Upper lobe of right lung (tissue), 1 donor: ENCODE data around the gene CRTC1. TPM values are rescaled to one million over a fixed set of nuclear protein-coding genes. Genes with fewer than 3 reads are reported as not detected.

Source experiments
- ATAC-seq: fragments of 200-7000 bp; cut with Tn5 transposase; one replicate; pipeline ENCODE4 v1.9.1; 2020; ENCODE audit warnings: mild to moderate bottlenecking, moderate library complexity
- DNase-seq: peaks from one replicate; pipeline ENCODE4 v3.0.0-alpha.2; 2020
- H3K27ac ChIP-seq: fragments of 200-600 bp; one replicate; pipeline ENCODE4 v1.8.0; 2022
- H3K27me3 ChIP-seq: fragments of 200-600 bp; one replicate; pipeline ENCODE4 v1.8.0; 2022; ENCODE audit warnings: mild to moderate bottlenecking
- H3K36me3 ChIP-seq: fragments of 200-600 bp; one replicate; pipeline ENCODE4 v1.8.0; 2022
- H3K4me1 ChIP-seq: fragments of 200-600 bp; one replicate; pipeline ENCODE4 v1.8.0; 2022
- H3K4me3 ChIP-seq: fragments of 200-600 bp; one replicate; pipeline ENCODE4 v1.8.0; 2022; ENCODE audit warnings: mild to moderate bottlenecking
- H3K9me3 ChIP-seq: fragments of 200-600 bp; one replicate; pipeline ENCODE4 v1.8.0; 2022
- intact Hi-C: fragments of 100-400 bp; cut with DNase I; formaldehyde crosslinking; loops from one replicate; pipeline ENCODE4 v1.11.0; 2022
- total RNA-seq: library from RNA; stranded (reverse); fragmentation: NEBNext Ultra II Directional; extraction: Animal tissue kit (Norgen Biotek cat#: 25700); gene quantifications from one replicate; pipeline ENCODE4 v1.2.1, GENCODE V29; 2021
- TF ChIP-seq, protein P1 (sequence below): fragments of 200-600 bp; IDR thresholded peaks from one replicate; pipeline ENCODE4 v1.8.0; 2022; ENCODE audit warnings: antibody characterized with exemption
- donor health status: DM: no; HTN: yes; CAD: no; lungs with severe emphysema.

CRTC1 gene
- total RNA-seq, 1 donor from 2014 or later, result 13.8 TPM

DNA sequence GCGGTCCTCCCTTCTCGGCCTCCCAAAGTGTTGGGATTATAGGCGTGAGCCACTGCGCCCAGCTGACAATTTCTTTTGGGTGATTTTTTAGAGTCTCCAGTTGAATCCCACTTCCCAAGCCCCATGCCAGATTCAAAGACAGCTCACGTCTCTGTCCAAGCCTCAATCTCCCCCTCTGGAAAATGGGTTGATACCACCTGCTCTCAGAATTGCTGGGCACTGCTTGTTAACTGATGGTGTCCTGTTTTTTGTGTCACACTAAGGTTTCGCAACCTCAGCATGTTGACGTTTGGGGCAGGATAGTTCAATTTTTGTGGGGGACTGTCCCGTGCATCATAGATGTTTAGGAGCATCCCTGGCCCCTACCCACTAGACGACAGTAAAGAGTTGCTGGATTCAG is 134.1 kb downstream of the CRTC1 start:
- ATAC-seq, result no peak
- no peaks in the 10 kb centered on the region for H3K9me3 ChIP-seq
- no peak for DNase-seq
- H3K4me3 ChIP-seq, result no peak overlapping the region
- H3K4me1 ChIP-seq, result no peaks in the 10 kb centered on the region
- no peaks in the 10 kb centered on the region for H3K36me3 ChIP-seq
- TF ChIP-seq, protein P1, sequence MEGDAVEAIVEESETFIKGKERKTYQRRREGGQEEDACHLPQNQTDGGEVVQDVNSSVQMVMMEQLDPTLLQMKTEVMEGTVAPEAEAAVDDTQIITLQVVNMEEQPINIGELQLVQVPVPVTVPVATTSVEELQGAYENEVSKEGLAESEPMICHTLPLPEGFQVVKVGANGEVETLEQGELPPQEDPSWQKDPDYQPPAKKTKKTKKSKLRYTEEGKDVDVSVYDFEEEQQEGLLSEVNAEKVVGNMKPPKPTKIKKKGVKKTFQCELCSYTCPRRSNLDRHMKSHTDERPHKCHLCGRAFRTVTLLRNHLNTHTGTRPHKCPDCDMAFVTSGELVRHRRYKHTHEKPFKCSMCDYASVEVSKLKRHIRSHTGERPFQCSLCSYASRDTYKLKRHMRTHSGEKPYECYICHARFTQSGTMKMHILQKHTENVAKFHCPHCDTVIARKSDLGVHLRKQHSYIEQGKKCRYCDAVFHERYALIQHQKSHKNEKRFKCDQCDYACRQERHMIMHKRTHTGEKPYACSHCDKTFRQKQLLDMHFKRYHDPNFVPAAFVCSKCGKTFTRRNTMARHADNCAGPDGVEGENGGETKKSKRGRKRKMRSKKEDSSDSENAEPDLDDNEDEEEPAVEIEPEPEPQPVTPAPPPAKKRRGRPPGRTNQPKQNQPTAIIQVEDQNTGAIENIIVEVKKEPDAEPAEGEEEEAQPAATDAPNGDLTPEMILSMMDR, result no peak
- H3K27ac ChIP-seq, result no peak overlapping the region
- intact Hi-C loops, result no loop called here
- no peaks in the 10 kb centered on the region for H3K27me3 ChIP-seq

DNA sequence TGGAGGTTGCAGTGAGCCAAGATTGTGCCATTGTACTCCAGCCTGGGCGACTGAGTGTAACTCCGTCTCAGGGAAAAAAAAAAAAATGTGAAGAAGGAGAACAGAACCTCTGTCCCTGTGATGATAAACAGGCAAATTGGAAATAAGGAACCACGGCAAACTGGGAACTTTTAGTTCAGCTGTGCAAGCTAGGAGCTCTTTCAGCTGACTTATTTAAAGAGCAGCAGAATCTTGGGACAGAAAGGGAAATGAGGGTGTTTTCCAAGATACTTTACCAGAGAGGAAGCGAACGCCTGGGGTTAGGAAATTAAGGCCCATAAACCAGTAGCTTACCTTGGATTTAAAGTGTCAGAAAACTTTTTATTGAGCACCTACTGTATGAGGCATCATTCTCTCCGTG is 145.3 kb downstream of the CRTC1 start:
- H3K27me3 ChIP-seq, result no peaks in the 10 kb centered on the region
- no peak for ATAC-seq
- H3K4me3 ChIP-seq, result no peak overlapping the region
- TF ChIP-seq, protein P1, result no peak
- H3K36me3 ChIP-seq, result no peaks in the 10 kb centered on the region
- DNase-seq, result no peak
- peaks cover 5% of the 10 kb centered on the region for H3K9me3 ChIP-seq
- H3K4me1 ChIP-seq, result peaks cover 8% of the 10 kb centered on the region
- no peak overlapping the region for H3K27ac ChIP-seq
- intact Hi-C loops, result no loop called here

DNA sequence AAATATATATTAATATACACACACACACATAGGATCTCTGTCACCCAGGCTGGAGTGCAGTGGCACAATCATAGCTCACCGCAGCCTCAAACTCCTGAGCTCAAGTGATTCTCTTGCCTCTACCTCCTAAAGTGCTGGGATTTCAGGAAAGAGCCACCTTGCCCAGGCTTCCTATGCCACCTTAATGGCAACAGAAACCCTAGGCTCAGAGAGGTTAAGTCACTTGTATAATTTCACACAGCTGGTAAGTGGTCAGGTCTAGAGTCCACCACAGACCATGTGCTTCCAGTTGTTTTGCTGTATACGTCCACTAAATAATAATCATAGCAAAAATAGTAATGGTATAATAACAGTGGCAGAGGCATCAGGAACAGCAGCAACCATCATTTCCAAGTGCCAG is 147.0 kb downstream of the CRTC1 start:
- H3K27ac ChIP-seq, result no peak overlapping the region
- no peaks in the 10 kb centered on the region for H3K27me3 ChIP-seq
- TF ChIP-seq, protein P1, result no peak
- H3K36me3 ChIP-seq, result no peaks in the 10 kb centered on the region
- no peak for DNase-seq
- no peak for ATAC-seq
- peaks cover 5% of the 10 kb centered on the region for H3K9me3 ChIP-seq
- peaks cover 23% of the 10 kb centered on the region for H3K4me1 ChIP-seq
- intact Hi-C loops, result no loop called here
- H3K4me3 ChIP-seq, result no peak overlapping the region

GRCh38 chr19:18831524-18832305 is 148.2 kb downstream of the CRTC1 start, which contains the start of gene UPF1:
Gene UPF1, plus strand, starts transcription at chr19:18831959. Its CDS starts 251 bp downstream, at chr19:18832210.
- ATAC-seq, result peak; percentile 96

More at GRCh38 chr19:18831524-18832305, 148.2 kb downstream of the CRTC1 start, which contains the start of gene UPF1:
- peaks cover 34% of the 10 kb centered on the region for H3K4me1 ChIP-seq
- no peaks in the 10 kb centered on the region for H3K27me3 ChIP-seq
- no peaks in the 10 kb centered on the region for H3K36me3 ChIP-seq
- peak within 1 kb of the TSS; percentile 87 for H3K27ac ChIP-seq
- peaks cover 5% of the 10 kb centered on the region for H3K9me3 ChIP-seq
- peak; percentile 99 for DNase-seq
- peak within 1 kb of the TSS; percentile 93 for H3K4me3 ChIP-seq
- TF ChIP-seq, protein P1, result peak; percentile 4
- intact Hi-C loops, result no loop called here

Other genes starting within 250 kb of the CRTC1 start
- 34.6 TPM for gene ISYNA1, start 245.5 kb upstream of the CRTC1 start, total RNA-seq
- gene ELL, start 161.6 kb upstream of the CRTC1 start, total RNA-seq, result 17.7 TPM
- gene FKBP8, start 140.1 kb upstream of the CRTC1 start, total RNA-seq, result 201 TPM
- gene KXD1, start 125.8 kb upstream of the CRTC1 start, total RNA-seq, result 68.3 TPM
- gene UBA52, start 111.8 kb upstream of the CRTC1 start, total RNA-seq, result 840 TPM
- gene REX1BD, start 94.9 kb upstream of the CRTC1 start, total RNA-seq, result 57.1 TPM
- gene CRLF1, start 76.9 kb upstream of the CRTC1 start, total RNA-seq, result 23.4 TPM
- gene TMEM59L, start 70.8 kb upstream of the CRTC1 start, total RNA-seq, result 2.2 TPM
- 11.8 TPM for gene KLHL26, start 46.7 kb upstream of the CRTC1 start, total RNA-seq
- gene COMP, start 107.6 kb downstream of the CRTC1 start, total RNA-seq, result 9.7 TPM
- gene UPF1, start 148.3 kb downstream of the CRTC1 start, total RNA-seq, result 80.8 TPM
- gene CERS1, start 212.5 kb downstream of the CRTC1 start, total RNA-seq, result not detected
- gene COPE, start 235.7 kb downstream of the CRTC1 start, total RNA-seq, result 141 TPM
- 45.9 TPM for gene DDX49, start 236.0 kb downstream of the CRTC1 start, total RNA-seq